K562 (cell line): Measurements from ENCODE around the gene TIMM17B. TPM values are rescaled to one million over a fixed set of nuclear protein-coding genes. Genes with fewer than 3 reads are reported as not detected.

Experiments used
- ARID1B ChIP-seq: fragments of 450-650 bp; IDR thresholded peaks from 2 replicates; pipeline ENCODE4 v1.6.1; 2016; ENCODE audit warnings: antibody characterized with exemption, mild to moderate bottlenecking, inconsistent platforms
- BDP1 ChIP-seq: IDR thresholded peaks from 3 replicates; pipeline ENCODE4 v1.6.1; 2011; ENCODE audit not compliant: insufficient read length, insufficient read depth
- BRF2 ChIP-seq: IDR thresholded peaks from 3 replicates; pipeline ENCODE4 v1.6.1; 2011; ENCODE audit warnings: borderline replicate concordance, mild to moderate bottlenecking; ENCODE audit not compliant: insufficient read length, insufficient read depth
- CBFB ChIP-seq: sonication (generic); formaldehyde crosslinking; IDR thresholded peaks from 2 replicates; pipeline ENCODE4 v1.4.0; 2020; ENCODE audit warnings: mild to moderate bottlenecking, missing genetic modification reagents
- CBX1 ChIP-seq: sonication (generic); IDR thresholded peaks from 2 replicates; pipeline ENCODE4 v1.6.1; 2016; ENCODE audit warnings: antibody characterized with exemption, low read depth, mild to moderate bottlenecking
- CC2D1A ChIP-seq: fragments of 450-650 bp; IDR thresholded peaks from 2 replicates; pipeline ENCODE4 v1.6.1; 2017; ENCODE audit warnings: mild to moderate bottlenecking
- DDX20 ChIP-seq: fragments of 450-650 bp; IDR thresholded peaks from 2 replicates; pipeline ENCODE4 v1.6.1; 2016; ENCODE audit warnings: missing genetic modification characterization, low read depth, mild to moderate bottlenecking, missing compliant biosample characterization, moderate library complexity
- HDAC1 ChIP-seq, 2 experiments: fragments of 450-650 bp; IDR thresholded peaks; 2 replicates each; pipeline ENCODE4 v1.6.1; 2016 to 2017; ENCODE audit warnings: inconsistent platforms in 1 of 2, mild to moderate bottlenecking in 1 of 2, moderate library complexity in 1 of 2
- HDAC3 ChIP-seq: fragments of 450-650 bp; IDR thresholded peaks from 2 replicates; pipeline ENCODE4 v1.6.1; 2018; ENCODE audit warnings: borderline replicate concordance, mild to moderate bottlenecking, moderate library complexity; ENCODE audit not compliant: partially characterized antibody
- HDAC8 ChIP-seq: fragments of 450-650 bp; IDR thresholded peaks from 2 replicates; pipeline ENCODE4 v1.6.1; 2016; ENCODE audit warnings: mild to moderate bottlenecking, missing genetic modification characterization, moderate library complexity, missing compliant biosample characterization
- HDGF ChIP-seq: fragments of 450-650 bp; IDR thresholded peaks from 2 replicates; pipeline ENCODE4 v1.6.1; 2016
- IFI16 ChIP-seq: fragments of 250-450 bp; sonication (Bioruptor Pico); IDR thresholded peaks from 2 replicates; pipeline ENCODE4 v2.1.2; 2022; ENCODE audit warnings: mild to moderate bottlenecking, inconsistent platforms
- MXD1 ChIP-seq: fragments of 250-450 bp; sonication (Bioruptor Pico); IDR thresholded peaks from 2 replicates; pipeline ENCODE4 v1.8.0; 2021; ENCODE audit warnings: borderline replicate concordance, mild to moderate bottlenecking, moderate library complexity; ENCODE audit not compliant: poor library complexity, severe bottlenecking
- NFYB ChIP-seq: IDR thresholded peaks from 2 replicates; pipeline ENCODE4 v1.6.1; 2011; ENCODE audit warnings: mild to moderate bottlenecking, moderate library complexity; ENCODE audit not compliant: insufficient read length; ENCODE audit errors: extremely low read depth
- OTX1 ChIP-seq: fragments of 450-650 bp; formaldehyde crosslinking; IDR thresholded peaks from 2 replicates; pipeline ENCODE4 v1.4.0; 2022; ENCODE audit warnings: mild to moderate bottlenecking
- POLR2A ChIP-seq: fragments of 450-650 bp; conservative IDR thresholded peaks from 2 replicates; pipeline ENCODE4 v1.6.1; 2016
- PRMT5 ChIP-seq: sonication (generic); formaldehyde crosslinking; IDR thresholded peaks from 2 replicates; pipeline ENCODE4 v1.5.0; 2020; ENCODE audit warnings: missing genetic modification reagents
- RB1 ChIP-seq: fragments of 450-650 bp; IDR thresholded peaks from 2 replicates; pipeline ENCODE4 v1.6.1; 2017; ENCODE audit warnings: low read depth, mild to moderate bottlenecking
- SAFB ChIP-seq: fragments of 200-400 bp; formaldehyde crosslinking; IDR thresholded peaks from 2 replicates; pipeline ENCODE4 v1.6.1; 2017; ENCODE audit warnings: low read depth, low read length, borderline replicate concordance
- SAP30 ChIP-seq: fragments of 200-600 bp; sonication (generic); IDR thresholded peaks from 2 replicates; pipeline ENCODE4 v1.6.1; 2012; ENCODE audit warnings: borderline replicate concordance, low read depth, mild to moderate bottlenecking, moderate library complexity, low read length, control low read depth, inconsistent platforms; ENCODE audit not compliant: insufficient read depth, poor library complexity, severe bottlenecking
- SMAD4 ChIP-seq: fragments of 250-450 bp; sonication (Bioruptor Pico); conservative IDR thresholded peaks from 2 replicates; pipeline ENCODE4 v1.8.0; 2021; ENCODE audit warnings: inconsistent platforms, mild to moderate bottlenecking, moderate library complexity
- SNRNP70 ChIP-seq: fragments of 200-400 bp; formaldehyde crosslinking; optimal IDR thresholded peaks from 2 replicates; pipeline ENCODE3; 2017; ENCODE audit warnings: low read depth, low read length
- SOX6 ChIP-seq: fragments of 450-650 bp; IDR thresholded peaks from 2 replicates; pipeline ENCODE4 v1.6.1; 2014; ENCODE audit warnings: mild to moderate bottlenecking
- SREBF1 ChIP-seq: fragments of 150-350 bp; IDR thresholded peaks from 2 replicates; pipeline ENCODE4 v1.6.1; 2014; ENCODE audit warnings: antibody characterized with exemption, low read depth, low read length, borderline replicate concordance
- U2AF1 ChIP-seq: fragments of 200-400 bp; formaldehyde crosslinking; optimal IDR thresholded peaks from 2 replicates; pipeline ENCODE3; 2017; ENCODE audit warnings: mild to moderate bottlenecking, low read depth, low read length, moderate library complexity
- ZC3H8 ChIP-seq: fragments of 450-650 bp; IDR thresholded peaks from 2 replicates; pipeline ENCODE4 v1.6.1; 2017
- ZNF121 ChIP-seq: sonication (generic); formaldehyde crosslinking; conservative IDR thresholded peaks from 2 replicates; pipeline ENCODE4 v1.8.0; 2022; ENCODE audit warnings: missing genetic modification reagents
- ZNF696 ChIP-seq: fragments of 250-450 bp; sonication (Bioruptor Pico); conservative IDR thresholded peaks from 2 replicates; pipeline ENCODE4 v1.4.0; 2020; ENCODE audit warnings: mild to moderate bottlenecking, moderate library complexity
- ZNF778 ChIP-seq: fragments of 450-650 bp; formaldehyde crosslinking; IDR thresholded peaks from 2 replicates; pipeline ENCODE4 v1.4.0; 2020; ENCODE audit warnings: mild to moderate bottlenecking, moderate library complexity
- polyA plus RNA-seq, 8 experiments: library from polyadenylated mRNA; depleted of rRNA in 4 of 8; stranded (reverse) in 5 of 8; unstranded in 3 of 8; fragments of >200 nt; fragmentation: Nextera tagmentation in 2 of 8; fragmentation: Illumina TruSeq in 1 of 8; extraction: Ambion mirVana in 2 of 8; extraction: Trizol in 1 of 8; gene quantifications; 2 replicates each; pipeline versions ENCODE4 v1.2.1 to v1.2.3, GENCODE V29; 2011 to 2014; ENCODE audit warnings: inconsistent platforms in 1 of 8, missing spikeins in 1 of 8
- total RNA-seq, 7 experiments: library from RNA; depleted of rRNA in 6 of 7; stranded (reverse); fragments of >200 nt in 6 of 7; fragmentation: Illumina TruSeq in 2 of 7; extraction: Trizol in 2 of 7; gene quantifications; 2 replicates each; pipeline versions ENCODE4 v1.2.1 to v1.2.3, GENCODE V29; 2011 to 2021; ENCODE audit warnings: low replicate concordance in 1 of 7
- TF ChIP-seq, protein P1 (sequence below): fragments of 450-650 bp; formaldehyde crosslinking; IDR thresholded peaks from 2 replicates; pipeline ENCODE4 v1.4.0; 2022; ENCODE audit warnings: missing genetic modification characterization

The TIMM17B gene
- total and polyA plus RNA-seq, 9 of the 15 experiments (the other 6 are each of a cell fraction or from before 2014, with no cell fraction given) = 9.9 to 184 (median 115) TPM

DNA sequence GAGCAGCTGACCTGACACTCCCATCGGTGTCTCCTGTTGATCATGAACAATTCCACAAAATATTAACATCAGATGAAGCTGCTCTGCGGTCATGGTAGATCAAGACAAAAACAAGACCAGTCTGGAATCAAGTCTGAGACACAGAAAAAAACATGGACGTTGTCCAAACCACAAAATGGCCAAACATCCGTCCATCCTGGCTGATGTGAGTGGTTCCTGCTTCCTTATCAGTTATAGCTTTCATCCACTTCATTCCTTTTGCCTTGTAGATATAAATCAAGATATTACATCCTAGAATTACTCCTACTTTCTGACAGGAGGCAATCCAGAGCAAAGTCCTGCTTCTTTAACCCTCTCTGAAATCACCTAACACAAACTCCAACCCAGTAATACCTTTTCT lies 33.4 kb downstream of the TIMM17B start (continued):
- TF ChIP-seq ARID1B (peak; percentile 64), RB1 (no peak), SMAD4 (CRISPR knock-in tag) (peak; percentile 82), NFYB (no peak), ZNF778 (CRISPR knock-in tag) (no peak), BRF2 (no peak), SOX6 (peak; percentile 70; the same call in 1 of the 2 replicates), ZNF121 (CRISPR knock-in tag) (no peak), CC2D1A (no peak), DDX20 (tag) (no peak), SNRNP70 (no peak), HDGF (no peak), IFI16 (CRISPR knock-in tag) (no peak), BDP1 (no peak), OTX1 (CRISPR knock-in tag) (no peak), ZC3H8 (no peak), CBX1 (no peak), CBFB (CRISPR knock-in tag) (no peak), PRMT5 (CRISPR knock-in tag) (no peak), HDAC8 (tag) (no peak), U2AF1 (no peak), HDAC1 (IDR thresholded peaks at IDR 0.05) (0 out of 4 replicates have a peak, but pooled peaks of 1 of the 2 experiments have one; percentile 16), HDAC3 (peak; percentile 44), SAP30 (no peak), POLR2A (no peak), SAFB (no peak), SREBF1 (no peak), MXD1 (no peak), ZNF696 (CRISPR knock-in tag) (no peak)
- TF ChIP-seq, protein P1, sequence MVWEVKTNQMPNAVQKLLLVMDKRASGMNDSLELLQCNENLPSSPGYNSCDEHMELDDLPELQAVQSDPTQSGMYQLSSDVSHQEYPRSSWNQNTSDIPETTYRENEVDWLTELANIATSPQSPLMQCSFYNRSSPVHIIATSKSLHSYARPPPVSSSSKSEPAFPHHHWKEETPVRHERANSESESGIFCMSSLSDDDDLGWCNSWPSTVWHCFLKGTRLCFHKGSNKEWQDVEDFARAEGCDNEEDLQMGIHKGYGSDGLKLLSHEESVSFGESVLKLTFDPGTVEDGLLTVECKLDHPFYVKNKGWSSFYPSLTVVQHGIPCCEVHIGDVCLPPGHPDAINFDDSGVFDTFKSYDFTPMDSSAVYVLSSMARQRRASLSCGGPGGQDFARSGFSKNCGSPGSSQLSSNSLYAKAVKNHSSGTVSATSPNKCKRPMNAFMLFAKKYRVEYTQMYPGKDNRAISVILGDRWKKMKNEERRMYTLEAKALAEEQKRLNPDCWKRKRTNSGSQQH = no peak
